Occipital lobe (tissue), 2 donors: ENCODE results near the gene CAPZA3. TPM values are rescaled to one million over a fixed set of nuclear protein-coding genes. Genes with fewer than 3 reads are reported as not detected.
"Not testable (repeated sequence)": the region's sequence is repeated elsewhere in the genome, so short reads cannot be mapped to it uniquely, and the experiment has no call there.

ENCODE experiments used
- DNase-seq: peaks from one replicate; lab custom pipeline; 2025; lab: John Stamatoyannopoulos, UW
- total RNA-seq: library from RNA; depleted of rRNA; stranded (reverse); fragments of >200 nt; gene quantifications from one replicate; pipeline ENCODE4 v1.2.3, GENCODE V29; 2014

CAPZA3 gene
- not detected for total RNA-seq

DNA sequence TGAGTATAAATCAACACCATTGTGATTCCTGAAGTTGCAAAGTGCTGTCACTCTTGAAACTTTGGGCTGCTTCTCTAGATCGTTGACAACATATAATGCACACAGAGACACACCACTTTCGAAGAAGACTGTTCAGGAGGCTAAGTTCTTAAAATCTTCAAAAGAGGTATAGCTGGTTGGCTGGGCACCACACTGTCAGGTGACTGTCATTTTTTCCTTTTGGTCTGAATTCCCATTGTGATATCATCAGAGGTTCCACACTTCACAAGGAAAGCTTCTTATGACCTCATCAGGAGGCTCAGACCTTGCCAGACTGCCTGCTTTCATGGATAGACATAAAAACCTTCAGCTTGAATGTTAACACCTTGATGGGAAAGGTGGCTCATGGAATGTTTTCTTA, at the start of gene CAPZA3, which contains the start of gene PLCZ1:
Gene CAPZA3 (plus strand): TSS at position 301 of the 400 bp plus-strand sequence. CDS start 150 bp downstream, outside the sequence.
Gene PLCZ1 (minus strand): TSS at position 194 of the 400 bp plus-strand sequence. CDS start 641 bp downstream, outside the sequence.
- no peak for DNase-seq

GRCh38 chr12:18689771-18690170, 48.1 kb upstream of the CAPZA3 start:
- no peak for DNase-seq

- DNase-seq, result no peak
Observed at GRCh38 chr12:18690653-18691052, 47.3 kb upstream of the CAPZA3 start.

DNA sequence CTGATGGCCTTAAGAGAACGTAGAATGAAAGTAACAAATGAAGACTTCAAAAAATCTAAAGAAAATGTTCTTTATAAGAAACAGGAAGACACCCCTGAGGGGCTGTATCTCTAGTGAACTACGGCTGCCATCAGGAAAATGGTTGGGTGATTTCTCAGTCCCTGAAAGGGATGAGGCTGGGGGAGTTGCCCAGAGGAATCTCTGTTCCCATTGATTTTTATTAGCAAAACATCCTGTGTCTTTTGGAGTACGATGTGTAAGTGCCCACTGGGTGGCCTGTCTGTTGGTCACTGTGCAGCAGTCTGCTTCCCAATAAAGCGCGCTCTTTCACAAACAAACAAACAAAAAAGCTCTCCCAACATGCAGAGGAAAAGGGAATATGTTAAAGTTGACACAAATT, 43.9 kb upstream of the CAPZA3 start:
- not testable (repeated sequence) for DNase-seq

- no peak for DNase-seq
Observed at GRCh38 chr12:18696971-18697602, 40.8 kb upstream of the CAPZA3 start.

- DNase-seq, result no peak
Observed at GRCh38 chr12:18700271-18700670, 37.6 kb upstream of the CAPZA3 start.

- DNase-seq, result no peak
Observed at GRCh38 chr12:18703321-18703720, 34.6 kb upstream of the CAPZA3 start.

DNA sequence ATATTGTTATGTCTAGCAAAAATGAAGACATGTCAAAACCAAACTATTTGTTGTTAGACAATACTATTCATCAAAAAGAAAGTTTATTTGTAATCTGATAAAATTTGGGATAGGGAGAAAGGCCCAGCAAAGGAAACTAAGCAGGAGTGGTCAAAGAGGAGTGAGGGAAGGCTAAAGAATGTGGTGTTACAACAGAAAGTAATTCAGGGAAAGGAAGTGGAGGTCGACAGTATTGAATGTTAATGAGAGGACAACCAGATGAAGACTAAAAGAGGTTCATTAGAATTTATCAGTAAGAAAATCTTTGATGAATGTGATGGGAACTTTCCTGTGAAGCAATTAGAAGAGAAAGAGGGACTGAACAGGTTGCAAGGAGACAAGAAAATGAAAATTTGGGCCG, 34.0 kb upstream of the CAPZA3 start:
- no peak for DNase-seq

- DNase-seq, result no peak
Observed at GRCh38 chr12:18706798-18707197, 31.1 kb upstream of the CAPZA3 start.

DNA sequence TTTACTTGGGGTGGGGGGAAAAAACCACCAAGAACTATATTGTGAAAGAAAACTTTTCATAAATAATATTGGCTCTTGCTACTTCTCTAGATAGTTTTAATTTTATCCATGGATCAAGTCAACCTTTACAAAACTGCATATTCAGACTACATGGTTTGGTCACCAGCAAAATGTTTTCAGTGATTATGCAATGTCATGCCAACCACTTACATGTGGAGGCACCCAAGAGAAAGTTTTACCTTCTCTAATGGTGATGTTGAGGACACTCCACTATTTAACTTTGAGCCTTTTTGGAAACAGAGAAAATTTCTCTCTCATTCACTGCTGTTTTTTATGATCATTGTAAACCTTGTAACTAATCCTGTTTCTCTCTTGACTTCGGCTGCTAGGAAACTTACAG, 21.7 kb upstream of the CAPZA3 start:
- no peak for DNase-seq

DNA sequence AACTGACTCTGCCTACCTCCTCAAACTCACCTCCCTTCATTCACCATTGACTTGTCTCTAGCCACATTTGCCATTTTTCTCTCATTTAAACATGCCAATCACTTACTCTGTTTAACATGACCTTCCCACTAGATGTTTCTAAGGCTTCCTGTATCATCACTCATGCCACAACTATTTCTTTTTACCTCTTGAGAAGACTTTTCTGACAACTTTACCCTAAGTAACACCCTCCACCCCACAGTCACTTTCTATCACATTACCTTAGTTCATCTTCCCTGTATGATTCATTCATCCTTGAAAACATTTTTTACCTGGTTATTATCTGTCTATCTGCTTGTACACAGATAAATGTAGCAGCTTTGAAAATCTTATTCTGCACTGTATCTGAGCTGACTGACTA, 19.5 kb upstream of the CAPZA3 start:
- DNase-seq, result no peak

DNA sequence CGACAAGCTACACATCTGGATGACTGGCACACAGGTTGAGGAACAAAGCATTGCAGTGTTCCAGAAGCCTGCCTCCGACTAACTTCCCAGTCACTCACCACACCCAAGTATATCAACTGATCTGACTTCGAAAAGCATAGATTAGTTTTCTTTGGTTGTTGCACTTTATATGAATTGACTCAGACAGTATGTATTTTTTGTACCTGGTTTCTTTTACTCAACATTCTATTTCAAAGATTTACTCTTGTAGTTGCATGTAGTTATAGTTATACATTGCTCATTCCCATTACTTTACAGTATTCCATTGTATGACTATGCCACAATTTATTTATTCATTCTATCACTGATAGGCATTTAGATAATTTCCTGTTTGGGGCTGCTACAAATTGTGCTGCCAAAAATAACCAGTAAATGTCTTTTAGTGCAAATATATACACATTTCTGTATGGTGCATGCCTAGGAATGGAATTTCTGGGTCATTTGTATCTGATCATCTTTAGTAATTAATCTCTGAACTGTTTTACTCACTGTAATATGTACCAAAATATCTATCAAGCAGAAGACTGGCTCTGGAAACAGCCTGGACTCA, 17.9 kb upstream of the CAPZA3 start:
- DNase-seq, result no peak

- no peak for DNase-seq
Observed at GRCh38 chr12:18720690-18721089, 17.2 kb upstream of the CAPZA3 start.

GRCh38 chr12:18721452-18721851, 16.5 kb upstream of the CAPZA3 start:
- DNase-seq, result no peak

DNA sequence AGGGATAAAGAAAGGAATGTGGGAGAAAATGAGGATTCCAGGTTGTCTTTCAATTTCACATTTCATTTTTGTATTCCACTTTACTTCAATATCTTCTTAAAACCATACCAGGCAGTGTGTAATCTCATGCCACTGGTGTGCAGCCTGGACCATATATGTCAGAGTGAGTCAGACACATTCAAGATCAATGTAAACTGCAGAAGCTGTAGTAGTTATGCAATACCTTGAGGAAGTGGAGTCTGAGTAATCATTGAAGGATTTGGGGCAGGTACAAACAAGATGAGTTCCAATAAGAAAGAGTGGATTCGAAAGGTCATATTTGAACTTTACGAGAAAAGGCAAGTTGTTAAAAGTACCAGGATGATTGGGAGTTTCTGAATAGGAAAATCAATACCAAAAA, 14.2 kb upstream of the CAPZA3 start:
- DNase-seq, result no peak

DNA sequence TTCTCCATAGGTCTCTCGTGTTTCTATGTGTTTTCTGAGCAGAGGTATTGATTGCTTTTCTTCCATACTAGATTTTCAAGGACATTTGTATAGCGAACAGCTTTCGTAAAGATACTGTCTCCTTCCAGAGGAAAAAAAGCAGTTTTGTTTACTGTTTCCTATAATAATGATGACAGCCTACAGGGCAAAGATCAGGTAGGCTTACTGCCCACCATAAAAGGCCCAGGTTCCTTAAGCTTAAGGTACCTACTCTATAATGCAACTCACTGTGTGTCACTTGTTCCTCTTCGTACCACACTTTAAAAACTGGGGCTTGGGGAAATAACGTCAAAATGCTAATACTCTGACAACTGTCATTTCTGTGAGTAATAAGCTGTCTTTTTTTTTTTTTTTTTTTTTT, 6.8 kb upstream of the CAPZA3 start:
- DNase-seq, result no peak

DNA sequence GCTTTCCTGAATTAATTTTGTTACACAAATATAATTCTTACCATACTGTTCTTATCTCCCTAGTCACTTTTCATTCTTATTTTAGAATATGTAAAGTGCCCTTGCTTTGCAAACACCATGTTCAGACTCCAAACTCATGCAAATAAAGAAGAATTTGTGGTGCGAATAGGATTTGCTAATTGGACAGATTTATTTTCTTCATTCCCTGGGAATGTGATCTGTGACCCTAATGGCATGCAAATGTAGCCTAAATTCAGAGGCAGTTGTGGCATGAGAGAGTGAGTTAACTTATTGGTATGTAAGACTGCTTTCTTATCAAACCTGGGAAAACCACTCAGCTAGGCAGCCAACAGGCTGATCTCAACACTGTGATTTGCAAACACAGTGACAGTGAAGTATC, 10.0 kb downstream of the CAPZA3 start:
- no peak for DNase-seq

DNA sequence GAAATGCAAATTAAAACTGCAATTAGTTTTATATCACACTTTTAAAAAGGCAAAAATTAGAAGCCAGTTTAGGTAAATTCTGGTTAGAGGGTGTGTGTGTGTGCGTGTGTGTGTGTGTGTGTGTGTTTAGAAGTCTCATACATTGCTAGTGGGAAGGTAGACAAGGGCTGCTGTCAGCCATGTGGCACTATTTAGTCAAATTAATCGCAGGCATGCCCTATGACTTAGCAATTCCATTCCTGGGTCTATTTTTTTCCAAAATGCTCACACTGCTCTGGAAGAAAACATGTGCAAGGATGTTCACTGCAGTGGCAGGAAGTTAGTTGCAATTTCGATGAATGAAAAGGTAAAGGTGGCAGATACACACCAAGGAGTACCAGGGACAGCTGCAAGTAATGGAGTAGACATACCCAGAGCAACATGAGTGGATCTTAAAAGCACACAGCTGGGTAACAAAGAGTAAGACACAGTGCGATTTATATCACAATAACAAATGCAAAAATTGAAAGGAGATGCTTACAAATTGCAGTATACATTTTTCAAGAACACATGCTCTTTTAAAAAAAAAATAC, 11.6 kb downstream of the CAPZA3 start:
- no peak for DNase-seq

GRCh38 chr12:18750085-18750484, 12.2 kb downstream of the CAPZA3 start:
- DNase-seq, result no peak

DNA sequence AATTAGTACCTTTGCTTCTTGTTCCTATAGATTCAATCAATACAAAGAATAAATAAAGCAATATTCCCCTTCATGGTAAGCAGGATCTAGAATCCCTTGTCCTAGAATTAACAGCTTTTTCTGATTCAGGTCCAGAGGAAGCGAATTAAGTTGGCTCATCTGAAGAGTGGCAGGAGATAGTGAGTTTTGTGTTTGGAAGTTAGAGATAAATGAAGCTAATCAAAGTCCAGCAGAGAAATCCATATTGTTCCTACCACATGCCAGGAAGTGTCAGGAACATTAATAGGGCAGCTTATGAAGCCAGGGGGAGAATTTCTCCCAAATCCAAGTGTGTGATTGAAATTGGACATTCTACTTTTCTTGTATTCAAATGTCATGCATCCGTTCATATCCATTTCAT, 13.9 kb downstream of the CAPZA3 start:
- no peak for DNase-seq

DNA sequence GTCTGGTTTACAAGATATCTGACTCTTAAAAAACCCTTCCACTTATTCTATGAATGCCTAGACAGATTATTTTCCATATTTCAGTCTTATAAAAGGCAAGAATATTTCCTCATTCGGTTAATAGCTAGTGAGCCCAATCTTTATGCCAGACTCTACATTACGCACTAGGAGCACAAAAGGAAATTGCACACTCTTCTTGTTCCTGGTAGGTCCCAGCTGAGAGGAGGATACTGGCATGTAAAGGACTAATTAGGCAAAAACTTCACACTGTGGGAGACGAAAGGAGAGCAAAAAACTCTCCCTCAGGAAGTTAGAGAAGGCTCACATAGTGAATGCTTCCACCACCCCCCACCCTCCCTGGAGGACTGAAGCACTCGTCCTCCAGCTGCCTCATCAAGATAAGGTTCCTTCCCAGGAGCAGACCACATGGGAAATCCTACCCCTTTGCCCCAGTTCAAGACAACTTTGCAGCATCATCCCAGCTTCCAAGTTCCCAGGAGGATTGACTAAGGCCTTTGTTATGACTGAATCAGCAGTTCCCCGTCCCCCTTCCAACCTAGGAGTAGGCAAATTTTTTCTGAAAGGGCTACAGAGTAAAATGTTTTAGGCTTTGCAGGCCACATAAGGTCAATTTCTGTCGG, 14.5 kb downstream of the CAPZA3 start:
- DNase-seq, result no peak

DNA sequence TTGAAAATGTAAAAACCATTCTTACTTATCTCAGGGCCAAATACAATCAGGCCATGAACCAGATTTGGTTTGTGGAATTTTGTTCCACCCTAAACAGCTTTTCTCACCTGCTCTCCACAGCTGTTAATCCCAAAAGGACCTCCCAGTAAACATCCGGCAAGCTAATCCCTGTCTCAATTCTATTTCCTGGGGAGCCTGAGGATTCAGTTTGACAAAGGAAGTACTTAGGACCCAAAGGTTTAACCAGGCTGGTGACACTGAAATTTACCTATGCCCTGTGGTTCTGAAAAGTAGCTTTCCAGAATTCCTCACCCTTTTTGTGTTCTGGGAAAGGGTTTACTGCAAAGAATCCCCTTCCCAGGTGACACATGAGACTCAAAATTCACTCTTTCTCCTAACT, 15.0 kb downstream of the CAPZA3 start:
- DNase-seq, result no peak
